ENCODE measurements around the gene CCDC190. TPM values are rescaled to one million over a fixed set of nuclear protein-coding genes. Genes with fewer than 3 reads are reported as not detected.

Gene CCDC190
- total RNA-seq, 4 donors from 2014 or later: not detected

DNA sequence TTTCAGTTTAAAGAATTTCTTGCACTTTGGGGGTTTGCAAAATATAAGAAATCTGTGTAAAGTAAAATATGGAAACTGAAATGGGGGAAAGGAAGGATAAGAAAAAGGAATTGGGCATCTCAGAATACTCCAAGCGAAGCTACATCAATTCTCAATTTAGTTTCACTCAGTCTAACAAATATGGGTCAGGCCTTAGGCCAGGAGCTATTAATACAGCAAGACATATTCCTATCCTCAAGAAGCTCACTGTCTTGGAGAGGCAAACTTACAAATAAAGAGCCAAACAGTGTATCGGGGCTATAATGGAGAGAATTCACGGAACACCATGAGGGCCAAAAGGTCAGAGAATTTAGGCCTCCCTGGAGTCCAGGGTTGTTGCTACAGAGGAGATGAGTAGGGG, 43.0 kb upstream of the CCDC190 start:
- TF ChIP-seq, protein P1, sequence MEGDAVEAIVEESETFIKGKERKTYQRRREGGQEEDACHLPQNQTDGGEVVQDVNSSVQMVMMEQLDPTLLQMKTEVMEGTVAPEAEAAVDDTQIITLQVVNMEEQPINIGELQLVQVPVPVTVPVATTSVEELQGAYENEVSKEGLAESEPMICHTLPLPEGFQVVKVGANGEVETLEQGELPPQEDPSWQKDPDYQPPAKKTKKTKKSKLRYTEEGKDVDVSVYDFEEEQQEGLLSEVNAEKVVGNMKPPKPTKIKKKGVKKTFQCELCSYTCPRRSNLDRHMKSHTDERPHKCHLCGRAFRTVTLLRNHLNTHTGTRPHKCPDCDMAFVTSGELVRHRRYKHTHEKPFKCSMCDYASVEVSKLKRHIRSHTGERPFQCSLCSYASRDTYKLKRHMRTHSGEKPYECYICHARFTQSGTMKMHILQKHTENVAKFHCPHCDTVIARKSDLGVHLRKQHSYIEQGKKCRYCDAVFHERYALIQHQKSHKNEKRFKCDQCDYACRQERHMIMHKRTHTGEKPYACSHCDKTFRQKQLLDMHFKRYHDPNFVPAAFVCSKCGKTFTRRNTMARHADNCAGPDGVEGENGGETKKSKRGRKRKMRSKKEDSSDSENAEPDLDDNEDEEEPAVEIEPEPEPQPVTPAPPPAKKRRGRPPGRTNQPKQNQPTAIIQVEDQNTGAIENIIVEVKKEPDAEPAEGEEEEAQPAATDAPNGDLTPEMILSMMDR (IDR thresholded peaks at IDR 0.05; ENCODE audit: low read depth): no peak

DNA sequence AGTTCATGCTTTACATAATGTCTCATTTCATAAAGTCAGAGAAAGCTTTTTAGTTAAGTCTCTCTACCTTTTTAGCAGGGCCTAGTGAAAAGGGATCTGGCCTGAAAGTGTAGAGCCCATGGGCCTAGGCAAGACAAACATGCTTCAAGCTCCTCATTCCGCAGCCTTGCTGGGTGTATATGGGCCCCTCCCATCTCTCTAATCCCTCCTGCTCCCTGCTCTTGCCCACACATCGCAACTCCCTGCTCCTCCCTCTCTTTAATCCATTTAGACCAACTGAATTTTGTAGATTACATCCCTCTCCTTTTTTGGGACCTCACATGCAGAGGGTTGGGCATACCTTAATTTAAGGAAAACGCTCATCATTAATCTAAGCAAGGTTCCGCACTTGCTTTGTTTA, 42.3 kb upstream of the CCDC190 start:
- TF ChIP-seq, protein P1 (IDR thresholded peaks at IDR 0.05; ENCODE audit: low read depth): no peak

DNA sequence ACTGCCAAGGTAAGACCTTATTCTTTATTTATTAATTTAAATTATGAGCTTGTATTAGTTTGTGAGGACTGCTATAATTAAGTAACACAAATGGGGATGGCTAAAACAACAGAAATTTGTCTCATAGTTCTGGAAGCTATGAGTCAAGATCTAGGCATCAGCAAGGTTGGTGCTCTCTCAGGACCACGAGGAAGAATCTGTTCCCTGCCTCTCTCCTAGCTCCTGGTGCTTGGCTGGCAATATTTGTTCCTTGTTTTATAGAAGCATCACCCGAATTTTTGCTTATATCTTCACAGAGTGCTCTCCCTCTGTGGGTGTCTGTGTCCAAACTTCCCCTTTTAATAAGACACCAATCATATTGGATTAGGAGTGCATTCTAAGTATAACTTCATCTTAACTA, 41.4 kb upstream of the CCDC190 start:
- TF ChIP-seq, protein P1 (IDR thresholded peaks at IDR 0.05; ENCODE audit: low read depth): no peak

DNA sequence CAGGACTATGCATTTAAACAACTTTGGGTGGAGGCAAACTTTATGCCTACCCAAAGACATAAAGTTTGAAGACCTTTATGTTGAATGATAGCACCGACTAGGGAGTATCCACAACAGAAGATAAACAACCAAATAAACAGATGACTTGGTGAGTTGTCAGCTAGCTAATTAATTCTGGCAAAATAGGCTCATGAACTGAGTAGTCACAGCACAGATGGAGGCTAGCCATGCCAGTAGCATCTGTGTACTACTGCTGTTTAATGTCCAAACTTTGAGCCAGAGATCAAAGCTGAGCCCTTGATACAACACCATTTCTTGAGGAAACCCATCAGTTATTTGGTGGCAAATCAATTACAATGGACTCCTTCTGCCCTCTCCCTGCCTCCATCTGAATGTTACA, 40.3 kb upstream of the CCDC190 start:
- TF ChIP-seq, protein P1 (IDR thresholded peaks at IDR 0.05; ENCODE audit: low read depth): no peak

DNA sequence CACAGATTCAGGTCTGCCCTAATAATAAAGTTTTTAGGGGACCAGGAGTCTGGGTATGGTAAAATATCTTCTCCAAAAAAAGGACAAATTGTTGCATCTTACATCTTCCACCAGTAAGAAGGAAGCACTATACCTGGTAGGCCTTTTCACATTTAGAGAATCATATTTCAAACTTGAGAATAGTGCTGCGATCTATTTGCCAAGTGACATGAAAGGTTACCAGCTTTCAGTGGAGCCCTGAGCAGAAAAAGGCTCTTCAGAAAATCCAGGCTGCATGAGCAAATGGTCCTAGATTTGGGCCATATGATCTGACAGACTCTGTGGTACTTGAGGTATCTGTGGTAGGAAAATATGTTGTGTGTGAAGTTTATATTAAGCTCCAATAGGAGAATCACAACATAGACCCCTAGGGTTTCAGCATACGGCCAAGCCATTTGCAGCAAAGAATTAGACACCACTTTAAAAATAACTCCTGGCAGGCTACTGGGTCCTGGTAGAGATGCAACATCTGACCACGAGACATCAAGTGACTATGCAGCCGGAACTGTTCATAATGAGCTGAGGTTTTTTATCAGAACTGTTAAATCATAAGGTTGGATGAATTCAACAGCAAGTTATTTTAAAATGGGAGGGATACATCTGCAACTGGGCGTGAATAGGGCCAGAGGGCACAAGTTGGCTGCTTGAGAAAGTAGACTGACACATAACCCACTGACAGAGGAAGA, 38.6 kb upstream of the CCDC190 start:
- TF ChIP-seq, protein P1 (IDR thresholded peaks at IDR 0.05; ENCODE audit: low read depth): no peak

DNA sequence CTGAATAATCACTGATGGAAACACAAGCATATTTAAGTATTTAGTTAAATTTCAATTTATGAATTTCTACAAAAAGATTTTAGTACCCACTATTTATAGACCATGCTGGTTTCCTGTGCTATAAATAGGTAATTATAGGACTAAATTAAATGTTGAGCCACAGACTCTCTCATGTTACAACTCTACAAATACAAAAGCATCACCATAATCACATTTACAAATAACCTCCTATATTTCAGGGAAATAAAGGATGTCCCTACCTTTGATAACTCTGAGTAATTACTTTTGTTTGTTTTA, 32.6 kb upstream of the CCDC190 start:
- TF ChIP-seq, protein P1 (IDR thresholded peaks at IDR 0.05; ENCODE audit: low read depth): no peak

DNA sequence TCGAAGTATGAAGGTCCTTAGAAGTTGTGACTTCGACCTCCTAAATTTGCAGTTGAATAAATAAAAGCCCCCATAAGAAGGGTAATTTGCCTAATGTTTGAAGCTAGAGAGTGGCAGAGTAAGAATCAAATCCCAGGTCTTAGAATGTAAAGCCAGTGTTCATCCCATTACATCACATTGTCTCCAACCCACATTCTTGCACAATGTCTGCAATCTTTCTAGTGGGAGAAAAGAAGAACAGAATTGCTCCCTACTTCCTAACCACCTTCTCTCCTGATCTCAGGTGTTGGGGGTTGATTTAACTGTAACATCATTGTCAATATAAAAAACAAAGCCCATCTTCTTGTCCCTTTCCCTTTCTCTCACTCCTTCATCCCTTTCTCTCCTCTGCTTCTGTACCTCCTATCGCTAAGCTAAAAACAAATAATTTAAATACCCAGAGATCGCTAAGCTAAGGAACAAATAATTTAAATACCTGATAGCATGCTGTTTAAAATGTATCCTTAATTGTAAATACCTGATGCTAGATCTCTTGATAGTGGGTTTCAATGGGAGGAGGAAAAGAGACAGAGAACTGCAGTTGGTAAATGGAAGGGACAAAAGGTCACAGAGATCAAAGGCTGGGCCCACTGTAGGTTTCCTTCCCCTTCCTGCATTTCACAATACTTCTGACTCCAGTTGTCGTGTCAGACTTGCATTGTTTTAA, 32.1 kb upstream of the CCDC190 start:
- TF ChIP-seq, protein P1 (IDR thresholded peaks at IDR 0.05; ENCODE audit: low read depth): no peak
